Astrocyte of the spinal cord (primary cell): ENCODE results near the gene MRI1.

Source experiments
- DNase-seq: peaks from one replicate; pipeline ENCODE4 v3.0.0; 2011; ENCODE audit warnings: low read depth, low spot score
- H3K4me3 ChIP-seq: 2 replicates; pipeline ENCODE4 v1.5.1; 2011; ENCODE audit warnings: low read depth, mild to moderate bottlenecking, low read length, moderate library complexity
- in situ Hi-C: cut with HindIII; loops from 2 replicates; pipeline ENCODE4 v1.10.0; 2017; ENCODE audit warnings: low sequenced_read_pairs
- TF ChIP-seq, protein P1 (sequence below): IDR thresholded peaks from 2 replicates; pipeline ENCODE4 v1.5.1; 2012; ENCODE audit warnings: low read depth, mild to moderate bottlenecking, low read length, inconsistent platforms

Gene MRI1

DNA sequence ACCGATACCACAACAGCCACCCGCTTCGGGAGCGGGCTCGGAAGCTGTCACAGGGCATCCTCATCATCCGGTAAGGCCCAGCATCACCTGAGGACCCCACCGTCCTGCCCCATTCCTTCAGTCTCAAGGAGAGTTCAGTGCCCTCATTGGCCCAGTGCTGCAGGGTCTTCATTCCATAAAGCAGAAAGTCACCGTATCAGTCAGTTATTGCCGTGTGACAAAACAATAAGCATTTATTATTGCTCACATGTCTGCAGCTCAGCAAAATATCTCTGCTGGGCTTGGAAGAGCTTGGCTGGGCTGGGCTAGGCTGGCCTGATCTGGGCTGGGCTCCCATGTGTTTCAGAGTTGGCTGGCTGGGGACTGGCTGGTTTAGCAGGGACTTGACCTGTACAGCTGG is 8.1 kb upstream of the MRI1 start:
- no peak overlapping the region for H3K4me3 ChIP-seq
- in situ Hi-C loops, result no loop called here
- DNase-seq, result no peak
- TF ChIP-seq, protein P1, sequence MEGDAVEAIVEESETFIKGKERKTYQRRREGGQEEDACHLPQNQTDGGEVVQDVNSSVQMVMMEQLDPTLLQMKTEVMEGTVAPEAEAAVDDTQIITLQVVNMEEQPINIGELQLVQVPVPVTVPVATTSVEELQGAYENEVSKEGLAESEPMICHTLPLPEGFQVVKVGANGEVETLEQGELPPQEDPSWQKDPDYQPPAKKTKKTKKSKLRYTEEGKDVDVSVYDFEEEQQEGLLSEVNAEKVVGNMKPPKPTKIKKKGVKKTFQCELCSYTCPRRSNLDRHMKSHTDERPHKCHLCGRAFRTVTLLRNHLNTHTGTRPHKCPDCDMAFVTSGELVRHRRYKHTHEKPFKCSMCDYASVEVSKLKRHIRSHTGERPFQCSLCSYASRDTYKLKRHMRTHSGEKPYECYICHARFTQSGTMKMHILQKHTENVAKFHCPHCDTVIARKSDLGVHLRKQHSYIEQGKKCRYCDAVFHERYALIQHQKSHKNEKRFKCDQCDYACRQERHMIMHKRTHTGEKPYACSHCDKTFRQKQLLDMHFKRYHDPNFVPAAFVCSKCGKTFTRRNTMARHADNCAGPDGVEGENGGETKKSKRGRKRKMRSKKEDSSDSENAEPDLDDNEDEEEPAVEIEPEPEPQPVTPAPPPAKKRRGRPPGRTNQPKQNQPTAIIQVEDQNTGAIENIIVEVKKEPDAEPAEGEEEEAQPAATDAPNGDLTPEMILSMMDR, result no peak

DNA sequence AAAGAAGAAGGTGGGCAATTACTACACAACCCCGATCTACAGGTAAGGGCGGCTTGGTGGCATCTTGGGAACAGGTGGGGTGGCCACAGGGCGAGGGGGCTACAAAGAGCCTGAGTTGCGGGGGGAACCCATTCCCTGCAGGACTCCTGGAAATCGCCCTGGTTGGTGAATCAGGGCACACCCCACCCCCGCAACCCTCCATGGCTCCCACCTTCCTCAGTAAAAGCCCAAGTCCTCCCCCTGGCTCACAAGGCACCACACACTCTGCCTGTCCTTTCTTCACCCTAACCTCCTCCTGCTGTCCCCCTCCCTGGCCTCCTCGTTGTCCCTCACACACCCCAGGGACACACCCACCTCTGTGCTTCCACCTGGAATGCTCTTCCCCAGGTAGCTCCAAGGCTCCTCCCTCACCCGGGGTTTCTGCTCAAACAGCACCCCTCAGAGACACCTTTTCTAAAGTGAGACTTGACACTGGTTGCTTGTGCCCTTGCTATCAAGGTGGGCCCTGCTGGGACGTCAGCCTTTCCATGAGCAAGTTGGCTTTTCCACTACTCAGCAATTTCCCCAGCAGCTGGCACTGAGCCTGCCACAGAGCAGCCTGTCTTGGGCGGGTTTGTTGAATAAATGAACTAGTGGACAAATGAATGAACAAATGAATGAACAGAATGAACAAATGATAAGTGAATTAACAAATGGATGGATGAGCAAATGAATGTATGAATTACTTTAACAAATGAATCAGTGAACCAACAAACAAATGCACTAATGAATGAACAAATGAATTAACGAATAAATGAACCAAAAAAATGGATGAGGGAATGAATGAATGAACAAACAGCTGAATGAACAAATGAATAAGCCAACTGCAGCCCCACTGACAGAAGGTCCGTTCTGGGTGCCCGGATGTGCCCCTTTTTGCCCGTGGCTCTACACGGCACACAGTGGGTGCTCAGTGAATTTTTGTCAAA is 6.2 kb upstream of the MRI1 start:
- in situ Hi-C loops, result no loop called here
- DNase-seq, result no peak
- no peak overlapping the region for H3K4me3 ChIP-seq
- TF ChIP-seq, protein P1, result no peak

DNA sequence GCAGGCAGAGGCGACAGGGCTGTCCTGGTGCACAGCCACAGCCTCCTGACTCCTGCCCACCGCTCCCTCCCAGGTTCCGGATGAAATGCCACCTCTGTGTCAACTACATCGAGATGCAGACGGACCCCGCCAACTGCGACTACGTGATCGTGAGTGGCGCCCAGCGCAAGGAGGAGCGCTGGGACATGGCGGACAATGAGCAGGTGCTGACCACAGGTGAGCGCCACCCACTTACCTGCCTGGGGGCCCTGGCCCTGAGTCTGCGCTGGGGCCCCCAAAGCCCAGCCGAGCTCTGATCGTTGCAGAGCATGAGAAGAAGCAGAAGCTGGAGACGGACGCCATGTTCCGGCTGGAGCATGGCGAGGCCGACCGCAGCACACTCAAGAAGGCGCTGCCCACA is 5.5 kb upstream of the MRI1 start:
- no peak for DNase-seq
- H3K4me3 ChIP-seq, result no peak overlapping the region
- in situ Hi-C loops, result no loop called here
- TF ChIP-seq, protein P1, result no peak

DNA sequence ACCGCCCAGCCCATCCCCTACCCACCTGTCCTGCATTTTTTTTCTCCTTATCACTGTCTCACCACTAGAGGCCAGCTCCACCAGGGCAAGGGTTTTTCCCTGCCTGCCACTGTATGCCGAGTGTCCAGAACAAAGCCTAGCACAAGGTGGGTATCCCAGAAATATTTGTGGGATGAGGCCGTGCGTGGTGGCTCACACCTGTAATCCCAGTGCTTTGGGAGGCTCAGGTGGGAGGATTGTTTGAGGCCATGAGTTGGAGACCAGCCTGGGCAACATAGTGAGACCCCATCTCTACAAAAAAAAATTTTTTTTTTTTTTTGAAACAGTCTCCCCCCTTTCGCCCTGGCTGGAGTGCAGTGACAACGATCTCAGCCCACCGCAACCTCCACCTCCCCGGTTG is 2.9 kb upstream of the MRI1 start:
- TF ChIP-seq, protein P1, result no peak
- no peak overlapping the region for H3K4me3 ChIP-seq
- no peak for DNase-seq
- in situ Hi-C loops, result no loop called here

DNA sequence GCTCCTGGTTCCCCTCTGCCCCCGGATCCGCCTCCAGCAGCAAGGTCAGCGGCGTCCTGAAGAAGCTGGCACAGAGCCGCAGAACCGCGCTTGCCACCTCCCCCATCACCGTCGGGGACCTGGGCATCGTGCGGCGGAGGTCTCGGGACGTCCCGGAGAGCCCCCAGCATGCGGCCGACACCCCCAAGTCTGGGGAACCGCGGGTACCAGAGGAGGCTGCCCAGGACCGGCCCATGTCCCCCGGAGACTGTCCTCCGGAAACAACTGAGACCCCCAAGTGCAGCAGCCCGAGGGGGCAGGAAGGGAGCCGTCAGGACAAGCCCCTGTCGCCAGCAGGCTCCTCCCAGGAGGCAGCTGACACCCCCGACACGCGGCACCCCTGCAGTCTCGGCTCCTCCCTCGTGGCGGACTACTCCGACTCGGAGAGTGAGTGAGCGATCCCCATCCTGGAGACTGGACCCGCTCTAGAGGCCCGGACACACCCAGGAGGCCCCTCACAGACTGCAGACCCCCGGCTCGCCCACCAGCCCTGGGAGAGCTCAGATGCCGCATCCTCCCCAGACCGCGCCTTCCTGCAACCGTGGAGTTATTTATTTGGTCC is 1.6 kb upstream of the MRI1 start:
- TF ChIP-seq, protein P1, result no peak
- no peak for DNase-seq
- in situ Hi-C loops, result no loop called here
- no peak overlapping the region for H3K4me3 ChIP-seq

DNA sequence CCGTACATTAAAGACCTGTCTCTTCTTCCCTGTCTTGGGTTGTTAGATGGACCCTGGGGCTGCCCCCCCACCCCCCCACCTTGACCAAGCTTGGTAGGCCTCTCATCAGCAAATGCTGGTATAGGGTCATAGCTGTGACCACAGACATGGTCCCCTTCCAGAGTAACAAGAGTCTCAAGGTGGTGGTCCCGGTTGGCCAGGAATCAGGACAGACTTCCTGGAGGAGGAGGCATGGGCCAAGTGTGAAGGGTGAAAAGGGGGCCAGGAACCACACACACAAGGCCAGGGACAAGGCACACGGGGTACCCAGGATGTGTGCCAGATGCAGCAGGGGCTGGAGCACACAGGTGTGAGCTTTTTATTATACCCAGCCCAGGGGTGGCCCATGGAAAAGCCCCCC is 1.1 kb upstream of the MRI1 start:
- no peak for DNase-seq
- in situ Hi-C loops, result no loop called here
- H3K4me3 ChIP-seq, result no peak overlapping the region
- TF ChIP-seq, protein P1, result no peak
